ENCODE results near the gene MTCH1.

DNA sequence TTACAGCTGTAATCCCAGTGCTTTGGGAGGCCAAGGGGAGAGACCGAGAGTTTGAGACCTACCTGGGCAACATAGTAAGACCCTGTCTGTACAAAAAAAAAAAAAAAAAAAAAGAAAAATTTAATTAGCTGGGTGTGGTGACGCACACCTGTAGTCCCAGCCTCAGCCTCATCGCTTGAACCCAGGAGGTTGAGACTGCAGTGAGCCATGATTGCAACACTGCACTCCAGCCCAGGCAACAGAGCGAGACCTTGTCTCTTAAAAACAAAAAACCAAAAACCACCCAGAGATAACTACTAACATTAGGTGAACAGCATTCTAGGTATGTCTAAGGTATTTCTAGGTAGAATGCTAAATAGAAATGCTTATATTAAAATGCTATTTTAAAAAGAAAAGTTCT, 52.5 kb downstream of the MTCH1 start:
- no peak for TF ChIP-seq POLR2A (IDR thresholded peaks at IDR 0.05)
- TF ChIP-seq, protein P1, sequence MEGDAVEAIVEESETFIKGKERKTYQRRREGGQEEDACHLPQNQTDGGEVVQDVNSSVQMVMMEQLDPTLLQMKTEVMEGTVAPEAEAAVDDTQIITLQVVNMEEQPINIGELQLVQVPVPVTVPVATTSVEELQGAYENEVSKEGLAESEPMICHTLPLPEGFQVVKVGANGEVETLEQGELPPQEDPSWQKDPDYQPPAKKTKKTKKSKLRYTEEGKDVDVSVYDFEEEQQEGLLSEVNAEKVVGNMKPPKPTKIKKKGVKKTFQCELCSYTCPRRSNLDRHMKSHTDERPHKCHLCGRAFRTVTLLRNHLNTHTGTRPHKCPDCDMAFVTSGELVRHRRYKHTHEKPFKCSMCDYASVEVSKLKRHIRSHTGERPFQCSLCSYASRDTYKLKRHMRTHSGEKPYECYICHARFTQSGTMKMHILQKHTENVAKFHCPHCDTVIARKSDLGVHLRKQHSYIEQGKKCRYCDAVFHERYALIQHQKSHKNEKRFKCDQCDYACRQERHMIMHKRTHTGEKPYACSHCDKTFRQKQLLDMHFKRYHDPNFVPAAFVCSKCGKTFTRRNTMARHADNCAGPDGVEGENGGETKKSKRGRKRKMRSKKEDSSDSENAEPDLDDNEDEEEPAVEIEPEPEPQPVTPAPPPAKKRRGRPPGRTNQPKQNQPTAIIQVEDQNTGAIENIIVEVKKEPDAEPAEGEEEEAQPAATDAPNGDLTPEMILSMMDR (IDR thresholded peaks at IDR 0.05): no peak
